Measurements from ENCODE around the gene DIPK1A.
"Not testable (repeated sequence)": the region's sequence is repeated elsewhere in the genome, so short reads cannot be mapped to it uniquely, and the experiment has no call there.

The DIPK1A gene

DNA sequence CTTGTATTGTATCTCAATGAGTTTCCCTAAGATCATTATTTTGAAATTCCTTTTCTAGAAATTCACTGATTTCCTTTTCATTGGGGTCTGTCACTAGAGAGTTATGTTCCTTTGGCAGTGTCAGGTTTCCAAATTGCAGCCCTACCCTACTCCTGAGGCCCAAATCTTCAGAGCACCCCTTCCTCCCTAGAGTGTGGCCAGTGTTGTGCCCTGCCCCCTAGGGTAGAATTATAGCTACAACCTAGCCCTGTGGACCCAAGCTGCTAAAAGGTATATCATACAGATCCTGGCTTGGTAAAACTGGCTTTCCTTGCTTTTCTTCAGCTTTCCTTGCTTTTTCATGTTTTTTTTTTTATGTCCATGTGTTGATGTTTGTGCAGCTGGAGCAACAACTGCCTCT is 60.7 kb downstream of the DIPK1A start:
- Histone ChIP-seq H3K36me3 (ENCODE audit: control insufficient read depth in 2 of 2, insufficient read depth in 1 of 2, low read length in 2 of 2) (no peaks in the 10 kb centered on the region), H3K9me3 (ENCODE audit: control insufficient read depth, insufficient read depth, low read depth, low read length) (no peaks in the 10 kb centered on the region; the same call in 1 of the 2 replicates), H3K27ac (ENCODE audit: extremely low read depth, low read depth, low read length) (no peak overlapping the region), H3K4me3 (ENCODE audit: low read depth, low read length) (no peak overlapping the region), H3K4me1 (ENCODE audit: control insufficient read depth, insufficient read depth, low read length) (no peaks in the 10 kb centered on the region)
- TF ChIP-seq ZBTB1 (tag by site-specific recombination; IDR thresholded peaks at IDR 0.05): no peak
- TF ChIP-seq, protein P1, sequence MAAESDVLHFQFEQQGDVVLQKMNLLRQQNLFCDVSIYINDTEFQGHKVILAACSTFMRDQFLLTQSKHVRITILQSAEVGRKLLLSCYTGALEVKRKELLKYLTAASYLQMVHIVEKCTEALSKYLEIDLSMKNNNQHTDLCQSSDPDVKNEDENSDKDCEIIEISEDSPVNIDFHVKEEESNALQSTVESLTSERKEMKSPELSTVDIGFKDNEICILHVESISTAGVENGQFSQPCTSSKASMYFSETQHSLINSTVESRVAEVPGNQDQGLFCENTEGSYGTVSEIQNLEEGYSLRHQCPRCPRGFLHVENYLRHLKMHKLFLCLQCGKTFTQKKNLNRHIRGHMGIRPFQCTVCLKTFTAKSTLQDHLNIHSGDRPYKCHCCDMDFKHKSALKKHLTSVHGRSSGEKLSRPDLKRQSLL (tag by site-specific recombination; IDR thresholded peaks at IDR 0.05): no peak
- TF ChIP-seq ZNF488 (tag by site-specific recombination; IDR thresholded peaks at IDR 0.05): no peak
- TF ChIP-seq, protein P2, sequence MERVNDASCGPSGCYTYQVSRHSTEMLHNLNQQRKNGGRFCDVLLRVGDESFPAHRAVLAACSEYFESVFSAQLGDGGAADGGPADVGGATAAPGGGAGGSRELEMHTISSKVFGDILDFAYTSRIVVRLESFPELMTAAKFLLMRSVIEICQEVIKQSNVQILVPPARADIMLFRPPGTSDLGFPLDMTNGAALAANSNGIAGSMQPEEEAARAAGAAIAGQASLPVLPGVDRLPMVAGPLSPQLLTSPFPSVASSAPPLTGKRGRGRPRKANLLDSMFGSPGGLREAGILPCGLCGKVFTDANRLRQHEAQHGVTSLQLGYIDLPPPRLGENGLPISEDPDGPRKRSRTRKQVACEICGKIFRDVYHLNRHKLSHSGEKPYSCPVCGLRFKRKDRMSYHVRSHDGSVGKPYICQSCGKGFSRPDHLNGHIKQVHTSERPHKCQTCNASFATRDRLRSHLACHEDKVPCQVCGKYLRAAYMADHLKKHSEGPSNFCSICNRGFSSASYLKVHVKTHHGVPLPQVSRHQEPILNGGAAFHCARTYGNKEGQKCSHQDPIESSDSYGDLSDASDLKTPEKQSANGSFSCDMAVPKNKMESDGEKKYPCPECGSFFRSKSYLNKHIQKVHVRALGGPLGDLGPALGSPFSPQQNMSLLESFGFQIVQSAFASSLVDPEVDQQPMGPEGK (tag by site-specific recombination; IDR thresholded peaks at IDR 0.05): no peak
- TF ChIP-seq ZNF626 (tag by site-specific recombination; IDR thresholded peaks at IDR 0.05): no peak
- no peak for TF ChIP-seq ZNF629 (tag by site-specific recombination; IDR thresholded peaks at IDR 0.05)
- TF ChIP-seq ZNF664 (tag by site-specific recombination; IDR thresholded peaks at IDR 0.05): no peak
- no peak for TF ChIP-seq ZNF521 (tag by site-specific recombination; IDR thresholded peaks at IDR 0.05)
- no peak for TF ChIP-seq ZNF140 (tag by site-specific recombination; IDR thresholded peaks at IDR 0.05)
- TF ChIP-seq YY2 (tag by site-specific recombination; IDR thresholded peaks at IDR 0.05): no peak
- no peak for TF ChIP-seq ZNF792 (tag by site-specific recombination; IDR thresholded peaks at IDR 0.05)
- POLR2A ChIA-PET: no interaction called here
- CTCF ChIA-PET: interaction anchor here (1.5 to 1.6 kb wide), 2 partner anchors 23 to 41 kb away, joined by 3 to 6 read pairs; no protein-coding TSS in a partner anchor

DNA sequence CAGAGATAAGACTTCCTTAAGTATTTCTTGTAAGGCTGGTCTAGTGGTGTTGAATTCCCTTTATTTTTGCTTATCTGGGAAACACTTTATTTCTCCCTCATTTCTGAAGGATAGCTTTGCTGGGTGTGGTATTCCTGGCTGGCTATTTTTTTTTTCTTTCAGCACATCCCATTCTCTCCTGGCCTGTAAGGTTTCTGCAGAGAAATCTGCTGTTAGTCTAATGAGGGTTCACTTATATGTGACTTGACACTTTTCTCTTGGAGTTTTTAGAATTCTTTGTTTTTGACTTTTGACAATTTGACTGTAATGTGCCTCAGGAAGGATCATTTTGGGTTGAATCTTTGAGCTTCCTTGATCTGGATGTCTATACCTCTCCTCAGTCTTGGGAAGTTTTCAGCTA is 61.5 kb downstream of the DIPK1A start:
- H3K27ac ChIP-seq (ENCODE audit: extremely low read depth, low read depth, low read length): no peak overlapping the region
- ChIA-PET POLR2A (no interaction called here), CTCF (interaction anchor here (1.5 to 1.6 kb wide), 2 partner anchors 22 to 40 kb away, joined by 3 to 6 read pairs; no protein-coding TSS in a partner anchor)
- H3K9me3 ChIP-seq (ENCODE audit: control insufficient read depth, insufficient read depth, low read depth, low read length): no peaks in the 10 kb centered on the region; the same call in 1 of the 2 replicates
- no peaks in the 10 kb centered on the region for H3K4me1 ChIP-seq (ENCODE audit: control insufficient read depth, insufficient read depth, low read length)
- H3K4me3 ChIP-seq (ENCODE audit: low read depth, low read length): no peak overlapping the region
- no peaks in the 10 kb centered on the region for H3K36me3 ChIP-seq (ENCODE audit: control insufficient read depth in 2 of 2, insufficient read depth in 1 of 2, low read length in 2 of 2)
- TF ChIP-seq ZNF791 (tag by site-specific recombination; IDR thresholded peaks at IDR 0.05): peak; percentile 76
- TF ChIP-seq SETDB1 (IDR thresholded peaks at IDR 0.05; ENCODE audit: insufficient read length, low read length): no peak
- TF ChIP-seq SP7 (tag by site-specific recombination; IDR thresholded peaks at IDR 0.05): no peak

- H3K36me3 ChIP-seq (ENCODE audit: control insufficient read depth in 2 of 2, insufficient read depth in 1 of 2, low read length in 2 of 2); H3K27ac ChIP-seq (ENCODE audit: extremely low read depth, low read depth, low read length); H3K9me3 ChIP-seq (ENCODE audit: control insufficient read depth, insufficient read depth, low read depth, low read length); POLR2A ChIA-PET; H3K4me1 ChIP-seq (ENCODE audit: control insufficient read depth, insufficient read depth, low read length); CTCF ChIA-PET; H3K4me3 ChIP-seq (ENCODE audit: low read depth, low read length): not testable (repeated sequence)
These were observed 63.2 kb downstream of the DIPK1A start for GRCh38 chr1:92898053-92898452.

DNA sequence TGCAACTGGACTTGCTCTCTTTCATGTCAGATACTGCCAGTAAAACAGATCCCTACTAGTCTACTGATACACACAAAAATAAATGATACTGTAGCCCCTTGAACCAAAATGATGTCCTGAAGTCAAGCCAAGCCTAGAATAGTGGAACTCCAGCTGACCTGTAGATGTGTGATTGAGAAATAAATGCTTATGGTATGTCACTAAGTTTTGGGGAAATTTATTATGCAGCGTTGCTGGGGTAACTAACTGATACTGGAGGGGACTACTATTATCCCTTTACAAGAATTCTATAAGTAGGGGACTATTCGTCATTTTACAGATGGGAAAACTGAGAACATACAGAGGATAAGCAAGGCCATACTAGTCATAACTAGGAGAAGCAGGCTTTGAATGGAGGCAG is 73.8 kb downstream of the DIPK1A start:
- no peaks in the 10 kb centered on the region for H3K36me3 ChIP-seq (ENCODE audit: control insufficient read depth in 2 of 2, insufficient read depth in 1 of 2, low read length in 2 of 2)
- CTCF ChIA-PET: no interaction called here
- TF ChIP-seq SETDB1 (IDR thresholded peaks at IDR 0.05; ENCODE audit: insufficient read length, low read length): no peak
- TF ChIP-seq YY2 (tag by site-specific recombination; IDR thresholded peaks at IDR 0.05): no peak
- no peak for TF ChIP-seq ZNF488 (tag by site-specific recombination; IDR thresholded peaks at IDR 0.05)
- TF ChIP-seq REST (tag by site-specific recombination; IDR thresholded peaks at IDR 0.05): no peak
- TF ChIP-seq HOXD13 (CRISPR knock-in tag; IDR thresholded peaks at IDR 0.05; ENCODE audit: borderline replicate concordance): no peak
- no peak for TF ChIP-seq ZNF658 (tag by site-specific recombination; IDR thresholded peaks at IDR 0.05)
- TF ChIP-seq RBAK (tag by site-specific recombination; IDR thresholded peaks at IDR 0.05): no peak
- no peak for TF ChIP-seq BCL11B (tag by site-specific recombination; IDR thresholded peaks at IDR 0.05; ENCODE audit: low read depth)
- no peak for TF ChIP-seq ZNF416 (tag by site-specific recombination; IDR thresholded peaks at IDR 0.05)
- POLR2A ChIA-PET: no interaction called here
- no peaks in the 10 kb centered on the region for H3K9me3 ChIP-seq (ENCODE audit: control insufficient read depth, insufficient read depth, low read depth, low read length)
- H3K27ac ChIP-seq (ENCODE audit: extremely low read depth, low read depth, low read length): no peak overlapping the region
- no peak overlapping the region for H3K4me3 ChIP-seq (ENCODE audit: low read depth, low read length)
- H3K4me1 ChIP-seq (ENCODE audit: control insufficient read depth, insufficient read depth, low read length): no peaks in the 10 kb centered on the region

All from HEK293 (cell line).